DMS53 treated with DMSO at 0.1 percent for 48 hours (cell line): ENCODE measurements around the gene OR9A4.

Experiments
- DNase-seq: peaks from one replicate; lab custom pipeline; 2025; ENCODE audit not compliant: unreplicated experiment; lab: John Stamatoyannopoulos, UW

Gene OR9A4

DNA sequence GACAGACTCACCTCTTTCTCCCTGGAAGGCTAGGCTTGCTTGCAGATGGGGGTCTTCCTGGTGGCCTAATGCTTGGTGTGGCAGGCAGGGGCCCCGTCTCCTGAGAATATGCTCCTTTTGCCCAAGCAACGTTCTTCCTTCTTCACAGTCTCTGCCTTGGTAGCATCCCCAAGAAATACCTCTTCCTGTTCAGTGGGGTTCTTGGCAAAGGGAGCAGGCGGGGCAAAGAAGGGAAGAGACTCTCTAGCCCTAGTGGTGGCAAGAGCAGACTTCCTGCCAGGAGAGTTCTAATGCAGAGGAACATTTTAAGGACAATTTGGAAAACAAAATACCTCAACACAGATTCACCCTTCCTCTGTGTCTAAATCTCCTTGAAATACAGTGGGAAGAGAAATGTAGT lies 30.6 kb downstream of the OR9A4 start, which contains the start of gene CLEC5A:
Gene CLEC5A, minus strand, starts transcription at position 179 of the 400 bp plus-strand sequence. CDS start 682 bp downstream, outside the sequence.
- no peak for DNase-seq

- no peak for DNase-seq
Observed at GRCh38 chr7:141949021-141949420, 32.8 kb downstream of the OR9A4 start.

DNA sequence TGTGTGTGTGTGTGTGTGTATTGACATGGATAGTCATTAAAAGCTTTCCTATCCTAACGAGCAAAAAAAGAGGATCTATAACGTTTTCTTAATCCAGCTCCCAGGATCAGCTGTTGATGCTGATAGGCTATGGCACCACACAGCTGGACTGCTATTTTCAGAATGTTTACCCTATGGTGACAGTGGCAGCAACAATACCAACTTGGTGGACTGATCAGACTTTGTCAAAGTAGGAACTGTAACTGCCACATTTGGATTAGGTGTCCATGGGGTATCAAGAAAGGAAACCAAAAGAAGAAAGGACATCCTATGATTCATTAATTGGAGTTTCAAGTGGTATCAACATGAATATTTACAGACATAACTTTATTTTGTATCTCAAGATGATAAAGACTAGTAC lies 33.3 kb downstream of the OR9A4 start:
- DNase-seq = no peak

- no peak for DNase-seq
Observed at GRCh38 chr7:141949911-141950310, 33.7 kb downstream of the OR9A4 start.

GRCh38 chr7:141950806-141951205 lies 34.6 kb downstream of the OR9A4 start:
- DNase-seq = no peak

DNA sequence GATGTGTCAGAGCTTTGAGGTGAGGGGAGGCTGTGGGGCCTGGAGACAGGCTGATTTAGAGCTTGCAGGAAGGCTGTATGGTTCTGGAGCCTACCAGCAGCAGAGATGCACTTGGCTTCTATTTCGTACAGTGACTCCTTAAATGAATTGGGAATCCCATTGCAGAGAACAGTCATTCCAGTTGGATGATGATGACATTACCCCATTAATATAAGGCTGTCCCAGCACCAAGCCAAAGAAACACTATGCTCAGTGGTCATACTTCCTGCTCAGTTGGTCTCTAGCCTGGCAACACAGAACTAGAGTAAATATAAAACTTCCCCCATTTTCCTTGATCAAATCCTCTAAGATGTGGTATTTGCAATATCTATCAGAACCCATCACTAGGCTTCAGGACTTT lies 36.3 kb downstream of the OR9A4 start:
- DNase-seq = no peak

DNA sequence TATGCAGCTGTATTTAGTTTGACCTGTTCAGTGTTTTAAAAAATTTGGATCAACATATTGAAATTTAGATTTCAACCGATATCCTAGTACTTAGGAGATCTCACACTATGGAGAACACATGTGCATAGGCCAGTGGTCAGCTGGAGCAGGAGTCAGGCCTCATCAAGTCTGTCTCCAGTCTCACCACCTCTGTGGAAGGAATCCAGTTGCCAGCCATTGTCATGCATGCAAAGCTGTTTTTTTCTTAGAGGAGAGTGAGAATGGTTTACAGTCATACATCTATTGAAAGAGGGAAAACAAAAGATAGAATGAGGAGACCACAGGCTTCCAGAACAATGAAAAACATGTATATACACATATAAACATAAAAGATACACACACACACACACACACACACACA lies 38.1 kb downstream of the OR9A4 start:
- DNase-seq = no peak

DNA sequence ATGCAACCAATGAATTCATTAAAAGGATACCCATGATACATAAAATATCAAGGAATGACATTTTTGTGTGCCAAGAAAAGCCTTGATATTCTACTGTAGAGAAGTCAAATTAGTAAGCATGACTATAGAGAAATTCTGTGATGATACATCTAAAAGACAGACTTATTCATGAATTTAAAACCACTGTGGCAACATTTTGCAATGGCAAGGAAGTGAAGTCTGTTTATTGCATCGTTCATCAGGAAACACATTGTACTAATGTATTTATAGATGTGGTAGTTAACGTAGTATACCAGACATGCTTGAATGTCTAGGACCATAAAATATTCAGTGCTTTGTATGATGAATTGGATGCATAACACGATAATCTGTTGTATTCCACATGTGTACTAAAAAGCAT lies 39.9 kb downstream of the OR9A4 start:
- no peak for DNase-seq

- no peak for DNase-seq
Observed at GRCh38 chr7:141960687-141961422, 44.7 kb downstream of the OR9A4 start.
